Naive B cell (primary cell): ENCODE measurements around the gene CTXN1. TPM values are rescaled to one million over a fixed set of nuclear protein-coding genes. Genes with fewer than 3 reads are reported as not detected.

Experiments
- ATAC-seq, 2 donors: fragments of 150-1000 bp; cut with Tn5 transposase; 2 replicates each; pipeline ENCODE4 v1.10.0; 2021; ENCODE audit warnings: low read depth in 2 of 2, mild to moderate bottlenecking in 2 of 2, moderate library complexity in 2 of 2
- DNase-seq: peaks from one replicate; pipeline ENCODE4 v3.0.0; 2022
- H3K27ac Mint-ChIP-seq, 6 donors: one replicate each; pipeline ENCODE4 v1.8.0; 2020 to 2022; ENCODE audit warnings: mild to moderate bottlenecking in 6 of 6, mixed read lengths in 6 of 6, moderate library complexity in 5 of 6, inconsistent platforms in 2 of 6
- H3K27me3 Mint-ChIP-seq, 3 donors: one replicate each; pipeline ENCODE4 v1.8.0; 2021 to 2022; ENCODE audit warnings: mixed read lengths in 3 of 3, mild to moderate bottlenecking in 1 of 3
- H3K36me3 Mint-ChIP-seq, 2 donors: one replicate each; pipeline ENCODE4 v1.8.0; 2020 to 2022; ENCODE audit warnings: mixed read lengths in 2 of 2, inconsistent platforms in 1 of 2, mild to moderate bottlenecking in 1 of 2
- H3K4me1 Mint-ChIP-seq, 3 donors: one replicate each; pipeline ENCODE4 v1.8.0; 2020 to 2022; ENCODE audit warnings: mixed read lengths in 3 of 3, inconsistent platforms in 1 of 3, mild to moderate bottlenecking in 1 of 3, moderate library complexity in 1 of 3
- H3K4me3 Mint-ChIP-seq, 8 donors: one replicate each; pipeline ENCODE4 v1.8.0; 2020 to 2022; ENCODE audit warnings: mild to moderate bottlenecking in 8 of 8, mixed read lengths in 8 of 8, moderate library complexity in 8 of 8, inconsistent platforms in 2 of 8
- H3K9me3 Mint-ChIP-seq, 7 donors: one replicate each; pipeline ENCODE4 v1.8.0; 2020 to 2022; ENCODE audit warnings: mixed read lengths in 7 of 7, mild to moderate bottlenecking in 5 of 7, inconsistent platforms in 2 of 7, moderate library complexity in 1 of 7
- polyA plus RNA-seq, 6 donors: library from polyadenylated mRNA; unstranded; fragments of 300-500 nt; fragmentation: Illumina TruSeq; gene quantifications; one replicate each; pipeline ENCODE4 v1.2.3, GENCODE V29; 2021; ENCODE audit warnings: low read depth in 6 of 6

CTXN1 gene
- polyA plus RNA-seq, 6 donors from 2014 or later, result not detected

DNA sequence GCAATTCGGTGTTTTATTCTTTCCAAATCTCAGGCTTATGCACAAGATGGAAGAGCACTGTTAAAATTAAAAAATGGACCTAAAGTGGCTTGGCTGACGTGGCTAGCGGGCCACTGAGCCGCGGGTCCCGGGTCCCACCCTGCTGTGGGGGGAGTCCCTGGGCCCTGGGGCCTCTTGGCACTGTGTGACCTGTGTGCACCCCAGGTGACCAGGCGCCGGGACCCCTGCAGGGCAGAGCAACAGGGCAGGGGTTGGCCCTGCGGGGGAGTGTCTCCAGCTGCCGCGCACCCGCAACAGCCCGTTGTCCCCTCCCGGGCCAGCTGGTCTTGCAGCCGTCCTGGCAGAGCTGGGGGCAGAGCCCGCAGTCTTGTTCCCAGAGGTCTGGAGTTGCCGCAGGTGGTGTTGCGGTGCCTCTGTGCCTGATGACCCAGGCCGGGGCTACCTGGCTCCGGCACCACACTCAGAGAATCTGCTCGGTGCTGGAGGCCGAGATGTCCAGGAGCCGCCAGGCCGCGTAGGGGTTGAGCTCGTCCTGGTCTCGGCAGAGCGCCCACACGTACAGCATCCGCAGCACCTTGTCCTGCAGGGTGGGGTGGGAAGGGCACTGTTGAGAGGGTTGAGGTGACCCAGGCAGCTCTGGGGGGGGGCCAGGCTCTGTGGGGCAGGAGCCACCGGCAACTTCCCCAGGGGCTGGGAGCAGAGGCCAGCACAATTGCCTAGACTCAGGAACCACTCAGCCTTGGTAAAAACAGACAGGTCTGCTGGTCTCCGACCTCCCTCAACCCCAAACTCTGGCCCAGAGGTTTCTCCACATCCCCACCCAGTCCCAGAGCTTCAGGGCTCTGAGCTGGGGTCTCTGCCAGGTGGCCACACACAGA, 1.0 kb upstream of the CTXN1 start:
- no peak for DNase-seq
- no peak for ATAC-seq
- H3K9me3 Mint-ChIP-seq, result no peaks in the 10 kb centered on the region
- H3K36me3 Mint-ChIP-seq, result no peaks in the 10 kb centered on the region
- H3K4me3 Mint-ChIP-seq, result peak overlapping the region in 6 of 8 donors; percentile 70 to 86 (median 78)
- peak overlapping the region in 1 of 6 donors; percentile 85 for H3K27ac Mint-ChIP-seq
- H3K27me3 Mint-ChIP-seq, result no peaks in the 10 kb centered on the region
- peaks cover 13 to 20% (median 15%) of the 10 kb centered on the region in 3 donors for H3K4me1 Mint-ChIP-seq

DNA sequence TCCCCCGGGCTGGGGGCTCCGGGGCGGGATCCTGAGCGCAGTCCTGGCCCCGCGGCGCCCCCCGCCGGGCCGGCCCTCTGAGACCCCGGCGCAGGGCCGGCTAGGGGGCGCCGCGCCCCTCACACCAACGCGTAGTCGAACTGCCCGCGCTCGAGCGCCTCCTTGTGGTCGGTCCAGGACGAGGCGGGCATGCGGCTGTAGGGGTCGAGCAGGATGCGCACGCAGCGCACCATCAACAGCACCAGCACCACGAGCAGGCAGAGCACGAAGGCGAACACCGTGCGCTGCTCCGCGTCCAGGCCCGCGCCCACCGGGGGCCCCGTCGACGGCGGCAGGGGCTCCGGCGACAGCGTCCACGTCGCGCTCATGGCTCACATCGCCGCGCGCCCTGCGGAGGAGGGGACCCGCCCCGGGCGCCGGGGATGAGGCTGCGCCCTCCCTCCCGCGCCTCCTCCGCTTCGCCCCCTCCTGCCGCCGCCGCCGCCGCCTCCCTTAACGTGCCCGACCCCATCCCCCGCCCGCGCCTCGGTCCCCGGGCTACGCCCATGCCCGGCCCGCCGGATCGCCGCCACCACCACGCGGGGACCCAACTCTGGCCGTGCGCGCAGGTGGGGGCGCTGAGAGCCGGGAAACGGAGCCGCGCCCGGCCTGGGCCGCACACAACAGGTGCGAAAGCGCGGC, 624 bp downstream of the CTXN1 start:
- peak; percentile 66 for DNase-seq
- H3K27ac Mint-ChIP-seq, result peak overlapping the region in 2 of 6 donors; percentile 69 to 75
- H3K9me3 Mint-ChIP-seq, result no peaks in the 10 kb centered on the region
- H3K4me1 Mint-ChIP-seq, result peaks cover 23 to 31% (median 29%) of the 10 kb centered on the region in 3 donors
- ATAC-seq, result peak; percentile 29 to 37
- H3K27me3 Mint-ChIP-seq, result peaks cover 0 to under 1% (median 0%) of the 10 kb centered on the region in 3 donors
- no peaks in the 10 kb centered on the region for H3K36me3 Mint-ChIP-seq
- peak overlapping the region; percentile 73 to 91 (median 83) for H3K4me3 Mint-ChIP-seq

DNA sequence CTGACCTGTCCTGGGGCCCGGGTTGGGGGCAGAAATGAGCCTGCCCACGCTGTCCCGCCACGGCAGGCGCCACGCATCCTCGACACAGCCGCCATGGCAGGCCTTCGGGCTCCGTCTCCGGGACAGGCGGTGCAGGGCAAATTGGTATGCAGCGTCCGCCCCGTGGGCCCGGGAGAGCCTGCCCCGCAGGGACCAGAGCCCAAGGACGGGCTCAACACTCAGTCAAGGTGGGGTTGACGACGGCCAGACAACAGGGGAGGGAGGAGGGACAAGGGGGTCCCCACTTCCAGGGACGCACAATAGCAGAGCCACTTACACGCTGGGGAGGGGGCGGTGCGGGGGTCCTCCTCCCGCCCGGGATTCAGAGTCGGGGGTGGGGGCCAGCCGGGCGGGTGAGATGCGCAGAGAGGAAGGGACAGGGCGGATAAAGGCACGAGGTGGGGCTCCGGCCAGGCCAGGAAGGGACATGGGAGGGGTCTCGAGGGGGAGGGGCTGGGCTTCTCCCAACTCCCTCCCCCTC, 1.2 kb downstream of the CTXN1 start:
- peak overlapping the region in 2 of 6 donors; percentile 29 to 75 for H3K27ac Mint-ChIP-seq
- H3K9me3 Mint-ChIP-seq, result no peaks in the 10 kb centered on the region
- H3K4me1 Mint-ChIP-seq, result peaks cover 27 to 36% (median 35%) of the 10 kb centered on the region in 3 donors
- H3K4me3 Mint-ChIP-seq, result peak overlapping the region in 4 of 8 donors; percentile 61 to 82 (median 72)
- DNase-seq (no peak), ATAC-seq (no peak)
- H3K27me3 Mint-ChIP-seq, result peaks cover 0 to 6% (median 4%) of the 10 kb centered on the region in 3 donors
- H3K36me3 Mint-ChIP-seq, result no peaks in the 10 kb centered on the region

DNA sequence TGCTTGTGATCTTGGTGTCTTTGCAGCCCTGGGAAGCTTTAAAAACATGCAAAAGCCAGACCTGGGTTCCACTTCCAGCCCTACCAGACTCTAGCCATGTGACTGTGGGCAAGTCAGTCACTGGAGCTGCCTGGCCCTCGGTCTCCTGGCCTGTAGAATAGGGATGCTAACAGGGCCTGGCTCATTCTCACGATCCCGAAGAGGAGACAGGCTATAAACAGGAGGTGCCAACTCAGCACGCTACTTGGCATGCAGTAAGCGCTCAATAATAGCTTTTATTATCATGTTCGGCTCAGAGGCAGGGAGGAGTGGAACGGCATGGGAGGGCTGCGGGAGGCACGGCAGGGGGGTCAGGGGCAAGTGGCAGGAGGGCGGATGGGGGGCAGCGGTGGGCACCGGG, 1.7 kb downstream of the CTXN1 start:
- Mint-ChIP-seq H3K36me3 (no peaks in the 10 kb centered on the region), H3K4me1 (peaks cover 32 to 40% (median 39%) of the 10 kb centered on the region in 3 donors), H3K27ac (peak overlapping the region in 2 of 6 donors; percentile 68 to 72), H3K27me3 (peaks cover 0 to 11% (median 8%) of the 10 kb centered on the region in 3 donors), H3K4me3 (peak overlapping the region in 7 of 8 donors; percentile 30 to 77 (median 62)), H3K9me3 (no peaks in the 10 kb centered on the region)
- no peak for DNase-seq
- no peak for ATAC-seq

DNA sequence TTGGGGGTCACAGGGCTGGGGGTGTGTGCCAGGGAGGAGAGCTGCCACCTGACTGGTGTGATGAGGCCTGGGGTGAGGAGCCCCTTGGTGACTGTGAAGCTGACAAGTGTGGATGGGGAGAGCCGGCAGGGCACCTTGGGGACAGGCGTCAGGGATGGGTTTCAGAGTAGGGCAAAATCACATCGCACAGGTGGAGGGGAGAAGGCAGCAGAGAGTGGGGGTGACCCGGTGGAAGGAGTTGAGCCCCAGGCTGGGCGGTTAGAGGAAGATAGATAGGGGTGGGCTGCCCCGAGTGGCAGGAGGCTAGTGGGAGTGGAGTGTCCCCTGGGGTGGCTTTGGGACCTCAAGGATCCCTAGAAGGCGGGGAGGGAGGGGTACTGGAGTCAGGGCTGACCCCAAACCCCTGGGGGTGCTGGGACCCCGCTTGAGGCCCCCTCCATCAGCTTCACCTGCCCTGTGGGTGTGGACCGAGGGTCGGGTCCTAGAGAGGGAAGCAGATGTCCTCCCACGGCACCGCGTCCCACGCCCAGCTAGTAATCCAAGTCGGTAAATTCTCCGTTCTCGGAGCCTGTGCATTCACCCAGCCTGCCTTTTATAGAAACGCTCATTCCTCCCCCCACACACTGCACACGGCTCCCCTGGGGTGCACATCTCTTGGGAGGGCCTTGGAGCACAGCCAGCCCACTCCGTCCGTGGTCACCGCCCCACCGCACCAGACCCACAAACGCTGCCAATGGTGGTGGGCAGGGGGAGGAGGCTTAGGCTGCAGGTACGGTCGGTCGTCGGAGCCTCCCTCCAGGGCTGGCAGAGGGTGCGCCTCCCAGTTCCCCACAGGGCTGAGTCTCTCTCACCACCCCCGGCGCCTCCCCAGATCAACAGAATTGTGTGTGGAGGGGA, 2.4 kb downstream of the CTXN1 start:
- peaks cover under 1 to 13% (median 8%) of the 10 kb centered on the region in 3 donors for H3K27me3 Mint-ChIP-seq
- H3K4me3 Mint-ChIP-seq, result peak overlapping the region in 5 of 8 donors; percentile 17 to 64 (median 34)
- no peaks in the 10 kb centered on the region for H3K36me3 Mint-ChIP-seq
- ATAC-seq, result no peak
- no peak for DNase-seq
- H3K9me3 Mint-ChIP-seq, result no peaks in the 10 kb centered on the region
- H3K4me1 Mint-ChIP-seq, result peaks cover 32 to 42% (median 39%) of the 10 kb centered on the region in 3 donors
- peak overlapping the region in 4 of 6 donors; percentile 16 to 72 (median 40) for H3K27ac Mint-ChIP-seq

DNA sequence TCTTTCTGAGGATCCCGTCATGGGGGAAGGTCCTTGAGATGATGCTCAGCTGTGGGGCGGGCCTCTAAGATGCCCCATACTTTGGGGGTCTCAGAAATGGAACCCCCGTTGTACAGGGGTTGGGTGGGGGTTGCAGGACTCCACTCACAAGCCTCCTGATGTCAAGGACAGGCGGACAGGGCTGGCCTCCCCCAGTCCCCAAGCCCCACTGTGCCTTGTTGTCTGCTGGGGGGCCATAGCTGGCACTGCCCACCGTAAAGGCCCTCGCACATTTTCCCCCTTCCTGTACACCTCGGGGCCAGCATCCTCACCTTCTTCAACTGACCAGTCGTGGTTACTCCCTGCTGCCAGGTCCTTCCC, 3.1 kb downstream of the CTXN1 start:
- DNase-seq (no peak), ATAC-seq (no peak)
- H3K27me3 Mint-ChIP-seq, result peaks cover 4 to 20% (median 13%) of the 10 kb centered on the region in 3 donors
- peaks cover 33 to 49% (median 42%) of the 10 kb centered on the region in 3 donors for H3K4me1 Mint-ChIP-seq
- H3K4me3 Mint-ChIP-seq, result peak overlapping the region in 5 of 8 donors; percentile 20 to 73 (median 34)
- peak overlapping the region in 1 of 6 donors; percentile 23 for H3K27ac Mint-ChIP-seq
- H3K36me3 Mint-ChIP-seq, result no peaks in the 10 kb centered on the region
- no peaks in the 10 kb centered on the region for H3K9me3 Mint-ChIP-seq

DNA sequence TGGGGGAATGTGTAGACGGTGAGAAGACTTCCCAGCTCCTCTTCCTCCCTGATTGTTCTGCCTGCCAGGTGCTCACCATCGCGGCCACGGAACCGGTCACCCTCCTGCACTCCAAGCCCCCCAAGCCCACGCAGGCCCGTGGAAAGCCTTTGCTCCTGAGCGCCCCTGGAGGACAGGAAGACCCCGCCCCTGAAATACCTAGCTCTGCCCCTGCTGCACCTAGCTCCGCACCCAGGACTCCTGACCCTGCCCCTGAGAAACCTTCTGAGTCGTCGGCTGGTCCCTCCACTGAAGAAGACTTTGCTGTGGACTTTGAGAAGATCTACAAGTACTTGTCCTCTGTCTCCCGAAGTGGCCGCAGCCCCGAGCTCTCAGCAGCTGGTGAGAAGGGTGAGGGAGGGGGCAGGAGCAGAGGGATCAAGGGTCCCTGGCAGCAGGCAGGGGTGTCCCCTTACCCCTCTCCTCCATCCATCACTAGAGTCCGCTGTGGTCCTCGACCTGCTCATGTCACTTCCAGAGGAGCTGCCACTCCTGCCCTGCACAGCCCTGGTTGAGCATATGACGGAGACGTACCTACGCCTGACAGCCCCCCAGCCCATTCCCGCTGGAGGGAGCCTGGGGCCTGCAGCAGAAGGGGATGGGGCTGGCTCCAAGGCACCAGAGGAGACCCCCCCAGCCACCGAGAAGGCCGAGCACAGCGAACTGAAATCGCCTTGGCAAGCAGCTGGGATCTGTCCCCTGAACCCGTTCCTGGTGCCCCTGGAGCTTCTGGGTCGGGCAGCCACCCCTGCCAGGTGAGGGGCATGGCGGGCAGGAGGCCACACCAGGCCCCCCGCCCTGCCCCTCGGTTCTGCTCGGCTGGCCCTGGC, 3.7 kb downstream of the CTXN1 start:
- peaks cover 33 to 51% (median 39%) of the 10 kb centered on the region in 3 donors for H3K4me1 Mint-ChIP-seq
- peak overlapping the region in 1 of 6 donors; percentile 47 for H3K27ac Mint-ChIP-seq
- H3K4me3 Mint-ChIP-seq, result peak overlapping the region in 7 of 8 donors; percentile 31 to 96 (median 48)
- no peaks in the 10 kb centered on the region for H3K36me3 Mint-ChIP-seq
- no peaks in the 10 kb centered on the region for H3K9me3 Mint-ChIP-seq
- no peak for DNase-seq
- ATAC-seq, result no peak
- peaks cover 5 to 25% (median 16%) of the 10 kb centered on the region in 3 donors for H3K27me3 Mint-ChIP-seq

DNA sequence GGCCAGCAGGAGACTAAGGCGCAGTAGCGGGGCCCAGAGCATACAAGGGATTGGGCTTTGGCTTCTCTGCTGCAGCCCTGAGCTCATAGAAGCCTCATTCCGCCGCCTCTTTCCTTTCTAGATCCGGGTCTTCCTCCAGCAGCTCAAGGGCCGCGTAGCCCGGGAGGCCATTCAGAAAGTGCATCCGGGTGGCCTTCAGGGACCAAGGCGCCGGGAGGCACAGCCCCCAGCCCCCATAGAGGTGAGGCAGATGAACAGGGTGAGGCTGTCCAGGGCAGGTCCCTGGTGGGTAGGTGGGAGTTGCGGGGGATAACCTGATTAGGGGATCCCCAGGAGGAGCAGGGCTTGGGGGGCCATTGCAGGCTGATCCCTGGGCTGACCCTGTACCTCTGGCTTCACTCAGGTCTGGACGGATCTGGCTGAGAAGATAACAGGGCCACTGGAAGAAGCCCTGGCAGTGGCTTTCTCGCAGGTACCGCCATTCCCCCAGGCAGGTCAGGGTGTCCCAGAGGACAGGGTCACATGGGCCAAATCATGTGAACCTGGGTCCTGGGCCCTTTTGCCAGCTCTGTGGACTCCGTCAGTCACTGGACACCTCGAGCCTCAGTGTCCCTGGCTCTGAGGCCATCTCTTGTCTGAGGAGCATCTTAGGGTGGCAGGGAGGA, 4.5 kb downstream of the CTXN1 start:
- Mint-ChIP-seq H3K36me3 (no peaks in the 10 kb centered on the region), H3K27ac (peak overlapping the region in 4 of 6 donors; percentile 82 to 97 (median 88)), H3K9me3 (no peaks in the 10 kb centered on the region), H3K4me3 (peak overlapping the region; percentile 78 to 96 (median 94)), H3K27me3 (peaks cover 9 to 29% (median 16%) of the 10 kb centered on the region in 3 donors), H3K4me1 (peaks cover 36 to 53% (median 39%) of the 10 kb centered on the region in 3 donors)
- ATAC-seq (no peak), DNase-seq (no peak)

DNA sequence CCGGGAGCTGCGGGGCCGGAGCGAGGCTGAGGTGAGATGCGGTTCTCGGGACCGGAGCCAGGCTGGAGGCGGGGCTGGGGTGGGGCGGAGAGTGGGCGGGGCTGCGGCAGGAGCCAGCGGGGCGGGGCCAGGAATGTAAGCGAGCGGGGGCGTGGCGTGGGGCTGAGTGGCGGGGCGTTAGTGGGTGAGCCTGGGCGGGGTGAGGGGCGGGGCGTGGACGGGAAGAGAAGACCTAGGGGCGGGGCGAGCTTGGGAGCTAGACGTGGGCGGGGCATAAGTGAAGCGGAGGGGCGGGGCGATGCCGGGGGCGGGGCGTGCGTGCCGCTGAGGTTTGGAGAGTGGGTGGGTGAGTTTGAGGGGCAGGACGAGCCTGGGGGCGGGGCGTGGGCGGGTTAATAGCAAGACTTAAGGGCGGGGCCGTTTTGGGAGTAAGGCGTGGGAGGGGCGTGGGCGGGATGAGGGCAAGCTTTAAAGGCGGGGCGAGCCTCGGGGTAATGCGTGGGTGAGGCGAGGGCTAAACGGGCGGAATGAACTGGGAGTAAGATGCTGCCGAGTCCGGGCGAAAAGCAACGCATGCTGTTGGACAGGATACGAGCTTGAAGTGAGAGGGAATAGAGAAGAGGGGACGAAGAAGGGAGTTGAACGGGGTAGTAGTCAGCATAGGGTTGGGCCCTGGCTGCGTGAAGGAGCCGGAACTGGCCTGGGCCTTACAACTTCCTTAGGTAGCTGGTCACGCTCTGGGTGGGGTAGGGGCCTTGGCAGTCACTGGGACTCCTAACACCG, 5.2 kb downstream of the CTXN1 start:
- Mint-ChIP-seq H3K9me3 (no peaks in the 10 kb centered on the region), H3K4me1 (peaks cover 37 to 54% (median 43%) of the 10 kb centered on the region in 3 donors), H3K4me3 (peak overlapping the region; percentile 78 to 96 (median 94)), H3K27ac (peak overlapping the region; percentile 18 to 97 (median 88)), H3K27me3 (peaks cover 11 to 33% (median 16%) of the 10 kb centered on the region in 3 donors), H3K36me3 (no peaks in the 10 kb centered on the region)
- ATAC-seq (peak; percentile 57 to 61), DNase-seq (peak; percentile 94)

DNA sequence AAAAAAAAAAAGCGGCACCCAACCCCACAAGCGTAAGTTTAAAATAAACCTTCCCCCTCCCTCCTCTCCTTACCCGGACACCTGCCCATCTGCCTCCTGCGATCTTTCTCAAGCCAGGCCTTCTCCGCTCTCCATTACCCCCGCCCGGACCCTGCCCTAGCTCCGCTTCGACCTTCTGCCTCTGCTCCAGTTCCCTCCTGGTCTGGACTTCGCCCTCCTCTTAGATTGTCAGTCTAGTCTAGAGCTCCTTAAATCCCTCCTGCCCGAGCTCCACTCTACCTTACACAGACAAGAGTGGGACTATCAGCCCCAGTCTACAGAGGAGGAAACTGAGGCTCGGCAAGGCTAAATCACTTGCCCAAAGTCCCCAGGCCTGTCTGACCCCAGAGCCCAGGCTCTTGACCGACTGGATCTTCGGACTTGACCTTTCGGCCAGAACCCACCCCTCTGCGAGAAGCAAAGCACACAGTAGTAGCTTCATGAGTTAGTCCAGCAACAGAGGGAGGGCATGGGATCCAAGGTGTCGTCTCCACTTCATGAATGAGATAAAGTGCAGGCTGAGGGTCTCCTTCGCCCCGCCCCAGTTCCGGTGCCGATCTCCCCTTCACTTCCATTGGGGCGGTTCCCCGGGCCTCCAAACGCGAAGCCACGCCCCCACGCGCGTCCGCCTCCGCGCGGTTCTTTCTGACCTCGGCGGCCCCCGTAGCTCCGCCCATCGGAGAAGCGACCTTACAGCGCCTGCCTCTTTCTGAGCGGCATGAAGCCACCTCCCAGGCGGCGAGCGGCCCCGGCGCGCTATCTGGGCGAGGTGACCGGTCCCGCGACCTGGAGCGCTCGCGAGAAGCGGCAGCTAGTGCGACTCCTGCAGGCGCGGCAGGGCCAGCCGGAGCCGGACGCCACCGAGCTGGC, 6.1 kb downstream of the CTXN1 start, which contains the start of gene SNAPC2:
Gene SNAPC2 (plus strand): TSS at position 729 of the 909 bp plus-strand sequence. CDS start 29 bp downstream, at position 758.
- no peaks in the 10 kb centered on the region for H3K9me3 Mint-ChIP-seq
- DNase-seq (peak; percentile 98), ATAC-seq (peak; percentile 68)
- no peaks in the 10 kb centered on the region for H3K36me3 Mint-ChIP-seq
- peak within 1 kb of the TSS; percentile 18 to 97 (median 88) for H3K27ac Mint-ChIP-seq
- peaks cover 16 to 42% (median 17%) of the 10 kb centered on the region in 3 donors for H3K27me3 Mint-ChIP-seq
- peak within 1 kb of the TSS; percentile 78 to 96 (median 94) for H3K4me3 Mint-ChIP-seq
- peaks cover 39 to 54% (median 40%) of the 10 kb centered on the region in 3 donors for H3K4me1 Mint-ChIP-seq
